Right renal pelvis (tissue), 4 donors: ENCODE measurements around the gene LRP8. TPM values are rescaled to one million over a fixed set of nuclear protein-coding genes. Genes with fewer than 3 reads are reported as not detected.
"Not testable (repeated sequence)": the region's sequence is repeated elsewhere in the genome, so short reads cannot be mapped to it uniquely, and the experiment has no call there.

Experiments used
- DNase-seq, 4 donors: peaks; one replicate each; pipeline ENCODE4 v3.0.0-alpha.2; 2013; ENCODE audit warnings: low read depth in 4 of 4, low spot score in 3 of 4, missing footprints in 1 of 4
- polyA plus RNA-seq, 4 donors: library from polyadenylated mRNA; unstranded; fragments of 120-200 nt; gene quantifications; one replicate each; pipeline ENCODE4 v1.2.1, GENCODE V29; 2013; ENCODE audit not compliant: insufficient read length in 4 of 4

LRP8 gene
- polyA plus RNA-seq, 4 donors, result 4.8 to 6.6 (median 5.3) TPM

- DNase-seq, result no peak
These were observed 40.9 kb downstream of the LRP8 start for GRCh38 chr1:53286955-53287354.

GRCh38 chr1:53285969-53286760, 41.7 kb downstream of the LRP8 start:
- DNase-seq, result no peak

GRCh38 chr1:53285546-53285945, 42.3 kb downstream of the LRP8 start:
- DNase-seq, result no peak

- no peak for DNase-seq
These were observed 43.4 kb downstream of the LRP8 start for GRCh38 chr1:53284224-53285020.

- not testable (repeated sequence) for DNase-seq
These were observed 44.7 kb downstream of the LRP8 start for GRCh38 chr1:53283156-53283555.

- DNase-seq, result no peak
These were observed 46.7 kb downstream of the LRP8 start for GRCh38 chr1:53281133-53281532.

GRCh38 chr1:53280496-53280895, 47.4 kb downstream of the LRP8 start:
- no peak for DNase-seq

GRCh38 chr1:53279296-53280200, 48.3 kb downstream of the LRP8 start:
- DNase-seq, result no peak

- peak in 1 of 4 donors; percentile 29 for DNase-seq
These were observed 49.6 kb downstream of the LRP8 start for GRCh38 chr1:53278298-53278725.

GRCh38 chr1:53277326-53277725, 50.5 kb downstream of the LRP8 start:
- no peak for DNase-seq

GRCh38 chr1:53276902-53277281, 51.0 kb downstream of the LRP8 start:
- DNase-seq, result no peak

- no peak for DNase-seq
These were observed 51.5 kb downstream of the LRP8 start for GRCh38 chr1:53276153-53276901.

GRCh38 chr1:53275566-53275965, 52.3 kb downstream of the LRP8 start:
- DNase-seq, result no peak

- no peak for DNase-seq
These were observed 53.2 kb downstream of the LRP8 start for GRCh38 chr1:53274541-53275185.

- no peak for DNase-seq
These were observed 53.8 kb downstream of the LRP8 start for GRCh38 chr1:53274026-53274425.

GRCh38 chr1:53273526-53273925, 54.3 kb downstream of the LRP8 start:
- no peak for DNase-seq

- DNase-seq, result no peak
These were observed 55.5 kb downstream of the LRP8 start for GRCh38 chr1:53272349-53272748.

GRCh38 chr1:53271446-53272090, 56.3 kb downstream of the LRP8 start:
- DNase-seq, result no peak

- no peak for DNase-seq
These were observed 57.0 kb downstream of the LRP8 start for GRCh38 chr1:53270873-53271272.
